GM21390 (cell line): ENCODE data around the gene SYNJ2BP.
"Not testable (repeated sequence)": the region's sequence is repeated elsewhere in the genome, so short reads cannot be mapped to it uniquely, and the experiment has no call there.

Experiments used
- ATAC-seq: cut with Tn5 transposase; IDR thresholded peaks from one replicate; pipeline ENCODE4 v1.9.1; 2021; ENCODE audit not compliant: unreplicated experiment

SYNJ2BP gene, protein sequence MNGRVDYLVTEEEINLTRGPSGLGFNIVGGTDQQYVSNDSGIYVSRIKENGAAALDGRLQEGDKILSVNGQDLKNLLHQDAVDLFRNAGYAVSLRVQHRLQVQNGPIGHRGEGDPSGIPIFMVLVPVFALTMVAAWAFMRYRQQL

DNA sequence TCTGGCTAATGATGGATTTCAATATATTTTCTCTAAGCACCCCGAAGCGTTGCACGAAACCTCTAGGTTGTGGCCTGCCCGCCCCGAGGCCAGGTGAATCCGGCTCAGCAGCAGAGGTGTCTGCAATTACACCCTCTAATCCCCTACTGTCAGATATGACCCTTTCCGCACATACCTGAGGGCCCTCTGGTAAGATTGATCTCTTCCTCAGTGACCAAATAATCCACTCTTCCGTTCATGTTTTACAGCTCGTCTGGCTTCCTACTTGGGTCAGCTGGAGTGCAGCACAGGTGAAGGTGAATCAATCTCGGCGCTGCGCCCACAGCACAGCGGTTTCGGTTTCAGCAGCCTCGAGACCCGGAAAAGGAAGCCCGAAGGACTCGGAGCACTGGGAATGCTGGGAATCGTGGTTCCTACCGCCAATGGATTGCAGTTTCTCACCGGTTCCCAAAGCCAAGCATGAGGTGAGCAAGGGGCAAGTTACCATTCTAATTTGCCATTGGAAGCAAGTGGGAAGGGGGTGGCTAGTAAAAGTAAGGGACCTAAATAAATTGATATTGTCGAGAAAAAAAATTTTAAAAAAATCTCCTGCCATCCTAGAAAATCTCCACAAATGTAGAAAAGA lies at the start of gene SYNJ2BP:
Gene SYNJ2BP (minus strand): TSS at position 366 of the 625 bp plus-strand sequence. CDS start 127 bp downstream, at position 239.
- no peak for ATAC-seq

DNA sequence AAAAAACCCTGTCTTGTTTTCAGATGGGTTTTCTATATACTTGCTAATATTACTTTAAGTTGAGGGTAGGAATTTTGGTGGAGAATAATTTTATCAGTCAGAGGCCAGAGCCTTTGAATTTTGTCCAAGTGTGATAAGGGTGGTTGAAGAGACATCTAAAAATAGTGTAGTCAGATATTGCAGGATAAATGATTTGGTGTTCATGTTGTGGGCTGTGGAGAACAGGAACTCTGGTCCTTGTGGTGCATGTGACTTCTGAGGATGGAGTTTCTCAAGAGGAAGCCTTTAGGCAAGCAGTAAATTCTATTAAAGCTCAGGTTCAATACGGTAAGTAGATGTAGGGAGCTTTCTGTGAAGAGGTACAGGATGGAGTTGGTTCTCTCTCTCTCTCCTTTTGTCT lies 37.8 kb upstream of the SYNJ2BP start:
- no peak for ATAC-seq

DNA sequence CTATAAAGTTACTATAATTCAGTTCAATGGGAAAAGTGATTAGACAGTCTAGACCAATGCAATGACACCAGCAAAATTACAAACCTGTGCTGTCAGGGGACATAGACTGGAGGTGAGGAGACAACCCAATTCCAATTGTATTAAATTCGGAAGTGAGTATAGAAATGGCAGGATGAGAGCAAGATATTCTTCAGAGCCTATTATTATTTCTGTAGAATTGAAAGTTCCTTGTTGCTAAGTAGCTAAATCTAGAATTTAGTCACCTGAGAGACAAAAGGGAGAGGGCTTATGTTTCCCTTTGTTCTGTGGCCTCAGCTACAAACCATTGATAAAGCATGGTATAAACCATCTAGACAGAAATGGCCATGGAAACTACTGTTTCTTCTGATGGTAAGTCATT lies 35.0 kb upstream of the SYNJ2BP start, which contains the start of gene ADAM21:
Gene ADAM21 (plus strand): TSS at position 301 of the 400 bp plus-strand sequence. CDS start 5,326 bp downstream, outside the sequence.
- no peak for ATAC-seq

DNA sequence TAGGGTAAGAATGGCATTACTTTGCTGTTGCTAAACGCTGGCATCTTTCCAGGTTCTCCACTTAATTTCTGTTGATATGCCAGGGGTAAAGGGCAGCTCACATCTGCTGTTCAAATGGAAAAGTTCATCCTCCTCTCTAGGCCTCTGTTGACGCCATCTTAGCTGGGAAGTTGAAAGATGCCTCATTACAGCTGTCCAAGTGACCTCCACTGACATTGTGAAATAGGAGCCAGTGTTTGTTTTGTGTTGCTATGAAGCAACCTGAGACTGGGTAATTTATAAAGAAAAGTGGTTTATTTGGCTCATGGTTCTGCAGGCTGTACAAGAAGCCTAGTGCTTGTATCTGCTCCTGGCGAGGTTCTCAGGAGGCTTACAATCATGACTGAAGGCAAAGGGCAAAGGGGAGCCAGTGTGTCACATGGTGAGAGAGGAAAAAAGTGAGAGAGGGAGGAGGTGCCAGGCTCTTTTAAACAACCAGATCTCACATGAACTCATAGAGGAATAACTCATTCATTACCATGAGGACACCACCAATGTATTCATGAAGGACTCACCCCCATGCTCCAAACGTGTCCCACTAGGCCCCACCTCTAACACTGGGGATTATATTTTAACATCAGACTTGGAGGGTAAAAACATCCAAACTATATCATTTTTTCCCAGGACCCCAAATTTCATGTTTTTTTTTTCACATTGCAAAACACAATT lies 31.9 kb upstream of the SYNJ2BP start:
- ATAC-seq, result no peak

DNA sequence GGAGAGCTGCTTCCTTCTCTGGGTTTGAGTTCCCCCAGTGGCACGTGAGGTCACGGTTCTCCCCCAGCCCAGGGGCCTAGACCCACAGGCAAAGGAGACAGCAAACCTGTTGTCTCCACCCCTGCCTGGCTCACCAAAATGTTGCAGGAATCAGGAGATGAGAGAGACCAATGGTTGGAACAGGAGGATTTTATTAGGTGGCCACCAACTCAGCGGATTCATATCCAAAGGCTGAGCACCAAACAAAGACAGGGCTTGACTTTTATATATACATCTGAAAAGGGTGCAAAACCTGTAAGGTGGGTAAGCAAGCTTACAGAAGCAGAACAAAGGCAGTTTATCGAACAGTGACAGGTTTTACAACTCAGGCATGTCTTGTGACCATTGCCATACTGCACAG lies 25.9 kb upstream of the SYNJ2BP start:
- ATAC-seq, result no peak

DNA sequence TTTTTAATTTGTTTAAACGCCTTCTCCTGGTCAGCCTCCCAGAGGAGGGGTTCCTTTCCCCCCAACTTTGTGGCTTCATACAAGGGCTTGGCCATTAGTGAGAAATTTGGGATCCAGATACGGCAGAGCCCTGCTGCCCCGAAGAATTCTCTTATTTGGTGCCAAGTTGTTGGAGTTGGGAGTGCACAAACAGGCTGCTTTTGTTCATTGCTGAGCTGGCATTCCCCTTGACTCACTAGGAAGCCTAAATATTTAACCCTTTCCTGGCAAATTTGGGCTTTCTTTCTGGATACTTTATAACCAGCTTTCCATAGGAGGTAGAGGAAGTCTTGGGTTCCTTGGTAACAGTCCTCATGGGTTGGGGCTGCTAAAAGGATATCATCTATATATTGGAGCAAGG lies 24.8 kb upstream of the SYNJ2BP start:
- ATAC-seq, result no peak

DNA sequence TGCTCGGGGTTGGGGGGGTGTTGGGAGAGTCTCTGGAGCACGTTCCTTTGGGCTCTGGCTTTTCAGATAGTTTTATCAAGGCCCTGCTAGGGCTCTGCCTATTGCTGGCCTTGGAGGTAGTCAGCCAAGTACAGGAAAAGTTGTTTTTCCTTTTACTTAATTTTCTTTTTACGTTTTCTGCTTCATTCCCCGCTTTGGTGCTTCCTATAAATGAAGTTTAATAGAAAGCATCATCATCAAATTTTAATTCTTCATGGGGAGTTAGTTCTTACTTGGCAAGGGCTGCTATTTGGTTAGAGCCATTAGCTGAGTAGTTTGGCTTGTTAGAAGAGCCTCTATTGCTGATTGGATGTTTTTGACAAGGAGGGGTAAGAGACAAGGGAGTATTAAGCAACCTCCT lies 20.0 kb upstream of the SYNJ2BP start:
- ATAC-seq, result no peak

DNA sequence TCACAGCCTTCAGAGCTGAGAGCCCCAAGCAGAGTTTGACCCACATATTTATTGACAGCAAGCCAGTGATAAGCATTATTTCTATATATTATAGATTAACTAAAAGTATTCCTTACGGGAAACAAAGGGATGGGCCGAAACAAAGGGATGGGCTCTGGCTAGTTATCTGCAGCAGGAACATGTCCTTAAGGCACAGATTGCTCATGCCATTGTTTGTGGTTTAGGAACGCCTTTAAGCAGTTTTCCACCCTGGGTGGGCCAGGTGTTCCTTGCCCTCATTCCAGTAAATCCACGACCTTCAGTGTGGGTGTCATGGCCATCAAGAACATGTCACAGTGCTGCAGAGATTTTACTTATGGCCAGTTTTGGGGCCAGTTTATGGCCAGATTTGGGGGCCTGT lies 9.7 kb upstream of the SYNJ2BP start:
- not testable (repeated sequence) for ATAC-seq

DNA sequence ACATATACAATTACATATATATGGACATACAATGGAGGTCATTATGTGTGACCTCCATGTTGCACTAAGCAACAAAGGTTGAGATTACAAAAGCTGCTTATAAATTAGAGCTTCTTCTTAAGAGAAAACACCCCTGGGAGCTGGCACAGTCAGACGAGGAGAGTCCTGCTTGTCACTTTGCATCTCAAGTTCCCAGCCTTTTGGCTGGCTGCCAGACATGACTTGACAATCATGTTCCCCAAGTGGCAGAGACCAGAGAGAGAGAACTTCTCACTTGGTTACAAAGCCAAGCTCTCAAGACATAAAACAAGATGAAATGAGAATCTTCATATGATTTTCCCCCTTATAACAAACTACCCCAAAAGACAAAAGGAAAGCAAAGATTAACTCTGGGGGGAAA lies 8.5 kb upstream of the SYNJ2BP start:
- ATAC-seq, result no peak

DNA sequence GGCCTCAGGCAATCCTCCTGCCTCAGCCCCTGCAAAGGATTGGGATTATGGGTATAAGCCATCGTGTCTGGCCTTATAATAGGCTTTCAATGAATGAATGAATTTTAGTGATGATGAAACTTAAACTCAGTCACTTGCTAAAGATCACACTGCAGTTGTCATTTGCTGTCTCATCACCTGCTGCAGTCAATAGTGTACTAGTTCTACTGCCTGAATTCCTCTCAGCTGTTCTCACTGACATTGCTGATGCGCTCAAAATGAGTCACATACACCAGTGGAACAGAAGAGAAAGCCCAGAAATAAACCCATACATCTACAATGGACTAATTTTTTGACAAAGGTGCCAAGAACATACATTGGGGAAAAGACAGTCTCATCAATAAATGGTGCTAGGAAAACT lies 5.6 kb upstream of the SYNJ2BP start:
- ATAC-seq, result no peak

DNA sequence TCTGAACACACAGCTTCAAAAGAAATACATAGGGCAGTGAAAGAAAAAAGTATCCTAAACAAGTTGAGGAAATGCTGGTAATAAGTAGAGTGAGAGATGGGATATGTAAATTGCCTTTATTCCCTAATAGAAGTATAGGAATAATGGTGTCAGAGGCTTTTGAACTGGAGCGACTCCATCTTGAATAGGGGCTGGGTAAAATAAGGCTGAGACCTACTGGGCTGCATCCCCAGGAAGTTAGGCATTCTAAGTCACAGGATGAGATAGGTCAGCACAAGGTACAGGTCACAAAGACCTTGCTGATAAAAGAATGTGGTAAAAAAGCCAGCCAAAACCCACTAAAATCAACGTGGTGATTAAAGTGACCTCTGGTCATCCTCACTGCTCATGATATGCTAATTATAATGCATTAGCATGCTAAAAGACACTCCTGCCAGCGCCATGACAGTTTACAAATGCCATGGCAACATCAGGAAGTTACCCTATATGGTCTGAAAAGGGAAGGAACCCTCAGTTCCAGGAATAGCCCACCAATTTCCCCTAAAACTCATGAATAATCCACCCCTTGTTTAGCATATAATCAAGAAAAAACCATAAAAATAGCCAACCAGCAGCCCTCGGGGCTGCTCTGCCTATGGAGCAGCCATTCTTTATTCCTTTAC lies 2.5 kb upstream of the SYNJ2BP start:
- ATAC-seq, result not testable (repeated sequence)

DNA sequence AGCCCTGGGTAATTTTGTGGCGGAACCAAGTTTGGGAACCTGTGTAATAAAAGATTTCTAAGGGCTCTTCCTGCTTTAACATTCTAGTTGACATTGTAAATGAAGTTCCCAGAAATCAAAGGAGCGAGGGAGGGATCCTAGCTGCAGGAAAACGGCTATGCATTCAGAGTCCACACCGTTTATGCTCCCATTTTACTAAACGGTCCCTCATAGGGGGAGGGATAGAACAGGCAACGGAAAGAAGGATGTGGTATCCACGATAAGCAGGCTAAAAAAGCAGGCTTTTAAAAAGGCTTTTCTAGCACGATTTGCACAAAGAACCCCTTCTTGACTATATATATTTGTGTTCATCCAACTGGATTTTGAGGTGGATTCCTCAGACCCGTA lies 559 bp downstream of the SYNJ2BP start:
- ATAC-seq, result no peak

DNA sequence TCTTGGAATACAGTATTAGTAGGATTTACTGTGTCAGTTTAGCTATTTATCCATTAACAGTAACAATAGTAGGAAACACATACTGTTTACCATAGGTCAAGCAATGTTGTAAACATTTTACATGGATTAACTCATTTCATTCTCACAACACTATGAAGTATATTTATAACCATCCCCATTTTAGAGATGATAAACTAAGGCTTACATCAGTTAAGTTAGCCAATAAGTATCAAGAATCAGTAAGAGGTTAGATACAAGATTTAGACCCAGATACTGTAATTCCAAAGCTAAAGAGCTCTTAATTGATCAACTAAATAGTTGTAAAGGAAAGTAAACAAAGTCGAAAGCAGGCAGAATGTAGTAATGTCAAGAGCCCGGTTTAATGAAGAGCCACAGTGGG lies 1.1 kb downstream of the SYNJ2BP start:
- no peak for ATAC-seq

DNA sequence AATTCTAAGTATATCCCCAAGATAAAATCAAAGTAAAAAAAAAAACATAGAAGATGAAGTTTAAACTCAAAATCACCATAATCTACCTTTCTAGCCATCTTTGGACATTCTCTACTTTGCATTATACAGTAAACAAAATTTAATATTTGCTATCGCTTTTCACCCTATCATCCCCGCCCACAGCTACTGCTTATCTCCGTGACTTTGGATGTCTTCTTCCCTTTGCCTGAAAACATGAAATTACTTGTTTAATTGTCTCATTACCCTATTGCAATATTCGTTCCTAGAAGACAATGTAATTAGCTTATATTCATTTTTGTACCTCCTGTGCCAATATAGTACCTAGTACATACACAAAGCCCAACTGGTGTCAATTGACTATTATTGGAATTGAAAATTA lies 9.3 kb downstream of the SYNJ2BP start:
- no peak for ATAC-seq

DNA sequence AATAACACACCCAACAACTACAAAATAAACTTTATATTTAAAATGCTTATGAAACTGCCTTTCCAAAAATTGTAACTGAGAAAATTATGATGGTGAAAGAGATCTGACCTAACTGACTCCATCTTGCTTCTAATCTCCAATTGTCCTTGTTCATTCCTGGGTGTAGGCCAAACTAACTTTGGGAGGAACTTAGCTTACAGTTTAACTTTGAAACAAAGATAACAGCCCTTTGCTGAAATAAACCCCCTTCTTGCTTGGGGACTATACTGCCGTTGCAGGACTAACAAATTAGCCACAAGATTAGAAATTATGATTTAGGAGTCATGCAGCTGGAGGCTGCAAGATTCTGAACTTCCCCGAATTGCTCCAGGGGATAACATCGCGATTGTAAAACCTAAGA lies 10.7 kb downstream of the SYNJ2BP start:
- ATAC-seq, result not testable (repeated sequence)

DNA sequence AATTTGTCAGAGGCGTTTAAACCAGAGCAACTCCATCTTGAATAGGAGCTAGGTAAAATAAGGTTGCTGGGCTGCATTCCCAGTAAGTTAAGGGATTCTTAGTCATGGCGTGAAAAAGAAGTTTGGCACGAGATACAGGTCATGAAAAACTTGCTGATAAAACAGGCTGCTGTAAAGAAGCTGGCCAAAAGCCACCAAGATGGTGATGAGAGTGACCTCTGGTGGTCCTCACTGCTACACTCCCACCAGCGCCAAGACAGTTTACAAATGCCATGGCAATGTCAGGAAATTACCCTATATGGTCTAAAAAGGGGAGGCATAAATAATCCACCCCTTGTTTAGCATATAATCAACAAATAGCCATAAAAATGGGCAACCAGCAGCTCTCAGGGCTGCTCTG lies 13.6 kb downstream of the SYNJ2BP start:
- ATAC-seq, result not testable (repeated sequence)

DNA sequence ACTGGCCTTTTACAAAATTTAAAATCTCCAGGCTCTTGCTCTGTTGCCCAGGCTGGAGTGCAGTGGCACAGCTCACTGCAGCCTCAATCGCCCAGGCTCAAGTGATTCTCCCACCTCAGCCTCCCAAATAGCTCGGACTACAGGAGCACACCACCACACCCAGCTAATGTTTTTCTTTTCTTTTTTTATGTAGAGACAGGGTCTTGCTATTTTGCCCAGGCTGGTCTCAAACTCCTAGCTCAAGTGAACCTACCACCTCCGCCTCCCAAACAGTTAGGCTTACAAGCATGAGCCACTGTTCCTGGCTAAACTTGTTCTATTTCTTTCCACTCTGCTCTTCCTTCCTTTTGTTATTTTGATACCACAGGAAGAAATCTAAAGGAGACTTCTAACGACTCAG lies 15.2 kb downstream of the SYNJ2BP start:
- no peak for ATAC-seq

DNA sequence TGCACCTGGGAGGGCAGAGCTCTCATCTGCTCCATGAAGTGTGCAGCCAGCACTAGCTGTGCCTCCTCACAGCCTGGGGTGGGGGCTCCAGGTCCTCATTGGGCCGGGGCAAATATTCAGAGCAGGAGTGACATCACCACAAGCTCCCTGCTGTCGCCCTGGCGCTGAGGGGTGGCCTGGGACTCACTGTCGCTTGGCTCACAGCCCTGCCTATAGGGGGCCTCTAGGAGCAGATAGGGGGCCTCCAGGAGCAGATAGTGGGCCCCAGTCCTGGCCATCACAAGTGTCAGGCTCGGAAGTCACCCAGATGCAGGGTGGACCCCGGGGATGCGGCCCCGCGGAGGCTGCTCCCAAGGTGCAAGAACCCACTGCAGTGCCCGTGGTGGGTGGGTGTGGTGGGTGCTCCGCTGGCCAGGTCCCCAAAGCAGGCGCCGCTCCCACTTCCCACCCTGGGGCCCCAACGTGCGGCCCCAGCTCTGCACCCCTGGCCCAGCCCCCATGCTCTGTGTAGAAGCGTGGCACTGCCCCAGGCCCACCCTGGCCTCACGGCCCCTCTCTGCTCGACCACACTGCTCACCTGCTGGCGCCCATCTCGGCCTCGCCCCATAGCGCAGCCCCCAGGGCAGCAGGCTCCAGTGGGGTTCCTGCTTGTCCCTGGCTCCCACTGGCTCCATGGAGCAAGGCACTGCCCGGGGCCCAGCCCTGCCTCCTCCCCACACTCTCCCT lies 18.0 kb downstream of the SYNJ2BP start:
- ATAC-seq, result no peak

DNA sequence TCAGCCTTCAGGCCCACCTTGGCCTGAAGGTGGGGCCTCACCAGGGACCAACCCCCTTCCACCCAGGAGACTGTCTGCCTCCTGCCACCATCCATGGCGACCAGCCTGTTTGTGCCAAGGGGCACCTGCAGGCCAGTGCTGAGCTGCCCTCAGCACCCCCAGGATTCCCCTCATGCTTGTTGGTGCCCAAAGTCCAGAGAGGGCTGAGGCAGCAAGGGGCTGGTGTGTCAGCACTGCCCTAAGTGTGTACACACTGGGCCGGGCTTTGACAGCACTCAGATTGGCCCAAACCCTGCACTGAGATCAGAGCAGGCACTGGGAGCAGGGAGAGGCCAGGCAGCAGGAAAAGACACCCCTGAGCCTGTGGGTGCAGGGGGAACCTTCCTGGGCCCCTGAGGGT lies 18.6 kb downstream of the SYNJ2BP start:
- ATAC-seq, result no peak

DNA sequence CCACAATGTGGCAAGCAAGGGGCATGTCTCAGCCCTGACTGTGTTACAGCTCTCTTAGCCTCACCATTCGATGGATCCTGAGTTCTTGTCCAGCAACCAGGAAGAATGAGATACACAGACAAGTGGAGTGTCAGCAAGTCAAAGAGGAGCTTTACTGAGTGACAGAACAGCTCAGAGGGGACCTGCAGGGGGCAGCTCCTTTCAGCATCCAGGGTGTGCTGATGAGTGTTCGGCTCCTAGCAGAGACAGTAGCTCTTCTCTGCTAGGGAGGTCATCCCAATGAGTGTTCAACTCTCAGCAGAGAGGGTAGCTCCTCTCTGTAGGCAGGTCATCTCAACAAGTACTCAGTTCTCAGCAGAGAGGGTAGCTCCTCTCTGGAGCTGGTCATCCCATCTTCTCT lies 19.1 kb downstream of the SYNJ2BP start:
- ATAC-seq, result no peak

DNA sequence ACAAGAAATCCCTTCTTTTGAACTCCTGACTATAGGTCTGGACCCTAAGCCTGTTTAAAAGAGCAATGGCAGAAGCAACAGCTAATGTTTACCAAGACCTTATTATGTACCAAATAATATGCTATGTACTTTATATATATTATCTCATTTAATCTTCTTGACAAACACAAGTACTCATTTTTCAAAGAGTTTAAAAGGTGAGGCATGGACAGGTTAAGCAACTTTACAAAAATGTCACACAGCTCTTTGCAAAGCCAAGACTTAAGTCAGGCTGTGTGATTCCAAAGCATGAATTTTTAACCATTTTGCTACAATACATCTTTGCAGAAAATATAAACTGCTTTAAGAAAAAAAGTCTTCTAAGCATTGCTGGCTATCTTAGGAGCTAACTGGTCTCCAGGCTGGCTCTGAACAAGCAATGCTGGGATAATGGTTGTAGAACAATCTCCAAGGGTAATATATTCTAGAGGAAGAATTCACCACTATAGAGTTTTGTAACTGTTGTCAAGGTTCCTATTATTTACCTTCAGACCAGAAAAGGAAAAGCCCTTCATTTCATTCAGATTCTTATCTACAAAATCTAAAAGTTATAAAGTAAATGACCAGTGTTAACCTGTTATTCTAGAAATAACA lies 22.1 kb downstream of the SYNJ2BP start:
- no peak for ATAC-seq
